Measurements from ENCODE around the gene UQCRHL. TPM values are rescaled to one million over a fixed set of nuclear protein-coding genes. Genes with fewer than 3 reads are reported as not detected.

The UQCRHL gene
- total and polyA plus RNA-seq, 2 of the 8 experiments (the other 6 are each of a cell fraction or from before 2014, with no cell fraction given), result 3.7 to 3.9 TPM

DNA sequence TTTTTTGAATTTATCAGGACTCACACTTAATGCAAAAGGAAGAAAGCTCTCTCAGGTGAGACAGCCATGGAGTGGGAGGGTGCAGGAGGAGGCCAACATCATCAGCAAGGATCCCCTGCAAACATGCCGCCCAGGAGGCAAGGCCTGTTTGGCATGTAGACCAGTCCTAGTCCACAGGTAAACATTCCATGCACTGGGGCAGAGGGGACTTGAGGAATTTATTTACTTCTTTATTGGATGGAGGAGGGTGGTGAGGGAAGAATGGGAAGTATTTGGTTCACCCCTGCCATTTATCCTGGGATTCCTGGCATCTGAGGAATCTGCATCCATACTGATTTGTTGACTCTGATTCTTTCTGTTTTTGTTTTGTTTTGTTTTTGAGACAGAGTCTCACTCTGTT lies 1.5 kb upstream of the UQCRHL start:
- DNase-seq (ENCODE audit: low read depth in 1 of 2, low spot score in 2 of 2), result no peak
- Histone ChIP-seq H4K91ac (replicated peaks; ENCODE audit: insufficient read length, low read length) (no peak overlapping the region), H3K9ac (replicated peaks in 1 of 4; ENCODE audit: extremely low read depth in 1 of 4, low read depth in 3 of 4, low read length in 3 of 4) (no peak overlapping the region), H3K27me3 (replicated peaks in 1 of 4; ENCODE audit: control insufficient read depth in 3 of 4, extremely low read depth in 1 of 4, insufficient read depth in 3 of 4, low read length in 3 of 4) (no peaks in the 10 kb centered on the region), H3K56ac (replicated peaks; ENCODE audit: insufficient read length, low read depth, low read length) (no peak overlapping the region), H3K4ac (replicated peaks; ENCODE audit: insufficient read length, low read depth, low read length) (no peak overlapping the region), H3K27ac (ENCODE audit: low read depth, low read length) (no peak overlapping the region), H2BK20ac (ENCODE audit: low read length) (no peak overlapping the region), H3K4me1 (replicated peaks in 1 of 4; ENCODE audit: control insufficient read depth in 3 of 4, insufficient read depth in 4 of 4, low read length in 3 of 4) (peaks cover 0 to 4% (median 2%) of the 10 kb centered on the region in 4 experiments; a peak in 2 of 7 replicates), H4K8ac (ENCODE audit: extremely low read depth, insufficient read depth, low read length) (no peak overlapping the region), H4K5ac (ENCODE audit: insufficient read length, low read depth, low read length) (no peak overlapping the region), H3K4me2 (ENCODE audit: insufficient read depth in 1 of 2, low read depth in 2 of 2, low read length in 2 of 2) (no peak overlapping the region), H3K9me3 (ENCODE audit: insufficient read depth in 2 of 2, low read depth in 1 of 2, low read length in 1 of 2) (no peaks in the 10 kb centered on the region), H3K4me3 (ENCODE audit: extremely low read depth in 1 of 4, insufficient read depth in 2 of 4, low read depth in 3 of 4, low read length in 4 of 4) (no peak overlapping the region), H2AFZ (ENCODE audit: low read length) (no peak overlapping the region), H3K23ac (ENCODE audit: insufficient read length) (no peak overlapping the region), H3K18ac (ENCODE audit: extremely low read depth, low read length) (no peak overlapping the region), H3K23me2 (ENCODE audit: low read depth, low read length) (no peaks in the 10 kb centered on the region), H3K79me1 (ENCODE audit: low read depth, low read length) (no peaks in the 10 kb centered on the region), H3K79me2 (ENCODE audit: control insufficient read depth in 1 of 2, insufficient read depth in 2 of 2, low read length in 2 of 2) (no peaks in the 10 kb centered on the region), H2BK120ac (replicated peaks; ENCODE audit: low read depth, low read length) (no peak overlapping the region), H2BK12ac (ENCODE audit: low read depth, low read length) (no peak overlapping the region; the same call in 1 of the 2 replicates), H4K20me1 (replicated peaks in 1 of 2; ENCODE audit: control insufficient read depth in 1 of 2, insufficient read depth in 2 of 2, low read length in 2 of 2) (no peaks in the 10 kb centered on the region), H2BK5ac (ENCODE audit: low read depth, low read length) (0 out of 2 replicates have a peak overlapping the region, but pooled peaks have one; percentile 22), H2BK15ac (ENCODE audit: low read length) (no peak overlapping the region), H3K36me3 (ENCODE audit: control insufficient read depth in 2 of 4, insufficient read depth in 4 of 4, low read length in 3 of 4) (no peaks in the 10 kb centered on the region), H2AK5ac (ENCODE audit: low read depth, low read length) (no peak overlapping the region), H3K14ac (ENCODE audit: insufficient read length) (no peak overlapping the region)
- ChIA-PET POLR2A (ENCODE audit: partially characterized antibody) (interaction anchor here (1.3 kb wide), 1 partner anchor 22 kb away, joined by 3 read pairs; no protein-coding TSS in a partner anchor), CTCF (ENCODE audit: partially characterized antibody) (interaction anchor here (1.3 to 1.8 kb wide), 5 partner anchors 13 to 142 kb away, joined by 3 to 6 read pairs (median 5); no protein-coding TSS in a partner anchor)
- WGBS, 2 experiments (ENCODE audit: extremely low coverage in 1 of 2, insufficient coverage in 1 of 2, insufficient read length in 1 of 2, insufficient replicate concordance in 2 of 2, low coverage in 1 of 2, low lambda C conversion rate in 2 of 2, missing lambda C conversion rate in 1 of 2), result 71% methylated on average over 1 of the region's 1 CpG; no CpG with 5 or more reads in 1 of the 2 experiments
- TF ChIP-seq POU5F1 (IDR thresholded peaks at IDR 0.05; ENCODE audit: low read depth, low read length) (no peak), TEAD4 (IDR thresholded peaks at IDR 0.05; ENCODE audit: low read depth, low read length) (peak; percentile 83)
- FAIRE-seq, result no peak

Data from H1 (cell line).